H7 (cell line): ENCODE data around the gene ZNF202. TPM values are rescaled to one million over a fixed set of nuclear protein-coding genes. Genes with fewer than 3 reads are reported as not detected.
A peak's percentile ranks its signal among the peaks of the same experiment; 100 is the strongest.
"Not testable (repeated sequence)": the region's sequence is repeated elsewhere in the genome, so short reads cannot be mapped to it uniquely, and the experiment has no call there.

ENCODE experiments used
- DNase-seq: peaks from one replicate; pipeline ENCODE4 v3.0.0; 2012
- H3K27me3 ChIP-seq: 2 replicates; pipeline ENCODE4 v1.6.0; 2011; ENCODE audit warnings: mild to moderate bottlenecking, low read length; ENCODE audit not compliant: control insufficient read depth, insufficient read depth
- H3K36me3 ChIP-seq: replicated peaks from 2 replicates; pipeline ENCODE4 v1.5.1; 2011; ENCODE audit warnings: low read length; ENCODE audit not compliant: control insufficient read depth, insufficient read depth
- H3K4me3 ChIP-seq: 2 replicates; pipeline ENCODE4 v1.5.1; 2011; ENCODE audit warnings: low read depth, mild to moderate bottlenecking, control low read depth, low read length, moderate library complexity; ENCODE audit not compliant: insufficient read depth
- total RNA-seq: library from RNA; depleted of rRNA; stranded (reverse); fragments of >200 nt; shearing (Covaris generic); gene quantifications from 2 replicates; pipeline ENCODE4 v1.2.3, GENCODE V29; 2014

The ZNF202 gene
- total RNA-seq, 1 experiment from 2014 or later = 23.0 TPM

DNA sequence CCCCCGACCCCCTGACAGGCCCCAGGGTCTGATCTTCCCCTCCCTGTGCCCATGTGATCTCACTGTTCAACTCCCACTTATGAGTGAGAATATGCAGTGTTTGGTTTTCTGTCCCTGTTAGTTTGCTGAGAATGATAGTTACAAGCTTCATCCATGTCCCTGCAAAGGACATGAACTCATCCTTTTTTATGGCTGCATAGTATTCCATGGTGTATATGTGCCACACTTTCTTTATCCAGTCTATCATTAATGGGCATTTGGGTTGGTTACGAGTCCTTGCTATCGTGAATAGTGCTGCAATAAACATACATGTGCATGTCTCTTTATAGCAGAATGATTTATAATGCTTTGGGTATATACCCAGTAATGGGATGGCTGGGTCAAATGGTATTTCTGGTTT is 28.8 kb downstream of the ZNF202 start:
- DNase-seq, H3K4me3 ChIP-seq, H3K36me3 ChIP-seq, H3K27me3 ChIP-seq: not testable (repeated sequence)

DNA sequence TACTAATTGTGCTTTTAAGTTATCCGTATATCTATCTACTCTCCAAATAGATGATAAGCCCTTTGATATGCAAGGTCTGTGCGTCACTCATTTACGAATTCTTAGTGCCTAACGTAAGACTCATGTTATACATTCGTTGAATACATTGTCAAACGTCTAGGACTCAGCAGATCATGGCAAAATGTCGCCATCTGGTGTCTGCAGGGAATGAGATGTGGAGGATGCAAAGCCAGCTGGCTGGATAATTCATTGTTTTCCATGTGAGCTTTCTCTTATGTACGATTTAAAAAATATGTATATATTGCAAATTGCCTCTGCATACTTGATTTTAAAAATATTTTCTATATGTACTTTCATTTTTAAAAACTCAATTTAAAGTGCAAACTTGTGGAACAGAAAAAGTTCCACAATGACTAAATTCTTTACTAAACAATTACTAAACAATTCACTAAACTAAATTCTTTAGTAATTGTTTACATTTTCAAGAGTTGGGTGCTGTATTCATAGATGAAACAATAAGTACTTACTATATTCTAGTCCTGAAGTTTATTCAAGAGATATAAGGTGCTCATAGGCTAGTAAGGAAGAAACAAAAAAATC is 33.8 kb downstream of the ZNF202 start:
- no peaks in the 10 kb centered on the region for H3K36me3 ChIP-seq

DNA sequence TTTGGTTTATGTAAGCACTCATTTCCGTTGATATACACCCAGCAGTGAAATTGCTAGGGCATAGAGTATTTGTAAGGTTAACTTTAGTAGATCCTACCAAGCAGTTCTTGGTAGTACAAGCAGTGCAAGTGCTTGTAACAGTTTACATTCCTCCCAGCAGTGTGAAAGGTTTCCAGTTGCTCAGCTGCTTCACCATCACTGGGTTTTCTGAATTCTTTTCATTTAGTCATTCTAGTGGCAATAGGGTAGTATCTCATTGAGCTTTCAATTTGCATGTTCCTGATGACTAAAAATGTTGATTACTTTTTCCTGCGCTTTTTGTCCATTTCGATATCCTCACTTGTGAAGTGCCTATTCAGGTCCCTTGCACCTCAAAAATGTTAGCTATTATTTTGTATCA is 34.3 kb downstream of the ZNF202 start:
- Histone ChIP-seq H3K36me3 (no peaks in the 10 kb centered on the region), H3K27me3 (no peaks in the 10 kb centered on the region), H3K4me3 (no peak overlapping the region)
- DNase-seq = no peak

More for the DNA sequence above, 33.8 kb downstream of the ZNF202 start:
- Histone ChIP-seq H3K27me3 (no peaks in the 10 kb centered on the region), H3K4me3 (no peak overlapping the region)
- peak; percentile 56 for DNase-seq

DNA sequence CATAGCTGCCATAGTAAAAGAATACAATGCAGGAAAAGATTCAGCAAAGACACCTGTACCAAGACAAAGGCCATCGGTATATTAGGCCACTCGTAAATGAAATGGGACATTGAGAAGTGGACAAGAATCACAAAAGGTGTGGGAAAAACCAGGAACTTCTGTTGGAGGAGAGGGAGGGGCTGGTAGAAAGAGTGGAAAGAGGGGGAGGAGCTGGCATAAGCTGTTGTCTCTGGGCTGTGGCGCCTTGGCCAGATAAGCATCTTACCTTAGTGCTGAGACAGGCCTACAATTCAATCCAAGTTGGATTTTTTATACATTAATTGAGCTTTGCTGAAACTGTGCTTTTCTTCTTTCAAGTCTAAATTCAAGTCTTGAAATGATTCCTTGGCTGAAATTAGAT is 37.1 kb downstream of the ZNF202 start:
- Histone ChIP-seq H3K27me3 (no peaks in the 10 kb centered on the region), H3K36me3 (no peaks in the 10 kb centered on the region), H3K4me3 (no peak overlapping the region)
- DNase-seq = peak; percentile 32

DNA sequence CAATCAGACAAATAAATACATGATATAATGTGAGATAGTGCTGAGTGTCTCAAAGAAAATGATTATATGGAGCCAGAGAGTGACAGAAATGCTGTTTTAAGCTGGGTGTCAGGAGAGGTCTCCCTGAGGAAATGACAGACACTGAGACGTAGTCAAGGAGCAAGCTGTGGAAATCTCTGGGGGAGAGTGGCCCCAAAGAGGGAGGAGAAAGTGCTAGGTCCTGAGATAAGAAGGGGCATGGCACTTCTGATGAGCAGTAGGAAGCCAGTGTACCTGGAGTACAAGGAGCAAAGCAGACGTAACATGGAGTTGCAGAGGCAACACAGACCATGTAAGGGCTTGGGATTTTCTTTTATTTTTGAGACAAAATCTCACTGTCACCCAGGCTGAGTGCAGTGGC is 38.8 kb downstream of the ZNF202 start:
- Histone ChIP-seq H3K4me3 (no peak overlapping the region), H3K27me3 (no peaks in the 10 kb centered on the region), H3K36me3 (no peaks in the 10 kb centered on the region)
- no peak for DNase-seq

DNA sequence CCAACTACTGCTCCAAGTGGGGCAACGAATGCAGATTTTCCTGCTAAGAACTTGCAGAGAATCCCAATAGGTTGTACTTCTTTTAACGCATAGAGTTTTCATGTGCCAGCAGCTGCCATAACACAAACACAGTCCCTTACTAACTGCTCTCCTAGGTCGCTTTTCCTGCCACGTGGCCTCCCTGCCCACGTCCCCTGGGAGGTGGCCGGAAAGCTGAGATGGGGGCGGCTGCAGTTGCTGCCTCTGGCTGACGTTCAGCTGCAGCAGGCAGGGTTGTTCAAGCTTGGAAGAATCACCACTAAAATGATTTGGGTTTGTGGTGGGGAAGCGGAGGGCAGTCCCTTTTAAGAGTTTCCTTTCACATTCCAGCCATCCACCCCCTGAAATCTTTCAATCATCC is 39.3 kb downstream of the ZNF202 start:
- Histone ChIP-seq H3K27me3 (no peaks in the 10 kb centered on the region), H3K4me3 (no peak overlapping the region), H3K36me3 (no peaks in the 10 kb centered on the region)
- no peak for DNase-seq

DNA sequence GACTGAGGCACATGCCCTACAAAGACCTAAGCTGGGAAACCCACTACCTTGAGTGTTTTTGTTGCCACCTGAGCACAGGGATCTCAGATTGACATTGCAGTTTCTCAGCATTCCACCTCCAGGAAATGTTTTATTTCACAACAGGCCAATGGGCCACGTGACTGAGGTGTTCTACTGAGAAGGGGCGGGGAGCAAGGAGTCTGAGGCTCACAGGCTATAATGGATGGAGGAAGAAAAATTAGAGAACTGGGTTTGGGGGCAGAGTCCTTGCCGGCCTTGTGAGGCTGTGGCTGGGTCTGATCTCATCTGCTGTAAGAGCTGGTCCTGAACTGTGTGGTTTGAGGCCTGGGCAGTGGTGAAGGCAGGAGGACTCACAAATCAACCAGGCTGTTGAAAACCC is 40.7 kb downstream of the ZNF202 start:
- H3K36me3 ChIP-seq = no peaks in the 10 kb centered on the region
- H3K27me3 ChIP-seq = no peaks in the 10 kb centered on the region
- no peak overlapping the region for H3K4me3 ChIP-seq
- DNase-seq = no peak

DNA sequence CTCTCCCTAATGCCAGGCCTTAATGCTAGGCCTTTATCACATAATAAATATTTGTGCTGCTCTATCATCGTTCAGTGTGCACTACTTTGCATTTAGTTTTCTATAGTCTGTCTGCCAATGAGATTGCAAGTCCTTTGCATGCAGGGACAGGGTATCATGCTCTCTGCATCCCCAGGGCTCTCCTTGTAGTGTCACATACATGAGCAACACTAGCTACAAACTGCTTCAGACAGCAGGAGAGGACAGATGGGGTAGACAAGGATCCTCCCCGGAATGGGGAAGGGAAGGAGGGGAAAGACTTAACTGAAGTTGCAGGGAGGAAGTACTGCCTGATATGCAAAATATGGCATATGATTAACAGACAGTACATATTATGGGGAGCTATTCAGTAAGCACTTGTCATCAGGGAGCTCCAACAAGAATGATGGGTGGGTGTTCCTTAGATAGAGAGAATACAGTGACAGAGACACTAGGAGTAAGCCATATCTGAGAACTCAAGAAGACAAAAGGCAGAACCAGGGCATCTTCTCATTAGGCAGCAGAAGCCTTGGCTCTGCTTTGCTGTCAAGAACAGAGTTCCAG is 42.8 kb downstream of the ZNF202 start:
- H3K4me3 ChIP-seq = no peak overlapping the region
- DNase-seq = no peak
- H3K27me3 ChIP-seq = no peaks in the 10 kb centered on the region
- H3K36me3 ChIP-seq = no peaks in the 10 kb centered on the region

DNA sequence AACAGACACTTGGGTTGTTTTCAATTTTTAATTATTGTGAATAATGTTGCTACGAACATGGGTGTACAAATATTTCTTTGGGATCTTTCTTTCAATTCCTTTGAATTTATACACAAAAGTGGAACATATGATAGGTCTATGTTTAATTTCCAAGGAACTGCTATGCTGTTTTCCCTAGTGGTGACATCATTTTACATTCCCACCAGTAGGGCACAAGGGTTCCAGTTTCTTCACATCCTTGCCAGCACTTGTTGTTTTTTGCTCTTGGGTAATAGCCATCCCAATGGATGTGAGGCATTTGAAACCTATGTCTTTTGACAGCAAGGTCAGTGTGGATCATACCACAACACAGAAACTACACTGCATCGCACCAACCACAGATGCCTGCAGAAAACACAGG is 45.3 kb downstream of the ZNF202 start:
- no peak for DNase-seq
- H3K4me3 ChIP-seq = no peak overlapping the region
- H3K36me3 ChIP-seq = no peaks in the 10 kb centered on the region
- no peaks in the 10 kb centered on the region for H3K27me3 ChIP-seq

DNA sequence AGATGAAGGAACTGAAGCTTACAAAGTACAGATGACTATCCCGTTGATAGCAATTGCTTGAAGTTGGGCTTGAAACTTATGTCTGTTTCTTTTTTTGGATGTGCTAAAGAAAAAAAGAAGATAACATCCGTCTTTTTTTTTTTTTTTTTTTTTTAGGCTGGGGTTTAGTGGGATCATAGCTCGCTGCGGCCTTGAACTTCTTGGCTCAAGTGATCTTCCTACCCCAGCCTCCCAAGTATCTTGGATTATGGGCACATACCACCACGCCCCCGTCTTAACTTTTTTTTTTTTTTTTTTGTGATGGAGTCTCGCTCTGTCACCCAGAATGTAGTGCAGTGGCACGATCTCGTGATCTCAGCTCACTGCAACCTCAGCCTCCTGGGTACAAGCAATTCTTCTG is 46.2 kb downstream of the ZNF202 start:
- H3K4me3 ChIP-seq = no peak overlapping the region
- no peak for DNase-seq
- no peaks in the 10 kb centered on the region for H3K27me3 ChIP-seq

DNA sequence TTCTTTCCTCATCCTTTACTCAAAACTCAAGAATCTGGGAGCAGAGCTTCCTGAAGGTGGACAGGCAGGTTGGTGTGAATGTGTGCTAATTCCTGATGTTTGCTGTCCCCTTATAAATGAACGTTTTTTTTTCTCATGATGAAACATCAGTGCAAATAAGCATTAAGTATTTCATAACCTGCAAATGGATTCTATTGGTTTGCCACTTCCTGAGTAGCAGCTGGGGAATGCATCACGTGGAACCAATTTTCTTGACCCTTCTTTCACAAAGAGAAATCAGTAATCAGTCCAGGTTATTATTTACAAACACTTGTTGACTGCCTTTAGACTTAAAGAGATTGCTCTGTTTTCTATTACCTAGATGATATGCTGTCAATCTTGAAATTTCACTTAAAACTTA is 46.9 kb downstream of the ZNF202 start:
- H3K27me3 ChIP-seq = no peaks in the 10 kb centered on the region

More for the DNA sequence above, 46.2 kb downstream of the ZNF202 start:
- no peaks in the 10 kb centered on the region for H3K36me3 ChIP-seq

DNA sequence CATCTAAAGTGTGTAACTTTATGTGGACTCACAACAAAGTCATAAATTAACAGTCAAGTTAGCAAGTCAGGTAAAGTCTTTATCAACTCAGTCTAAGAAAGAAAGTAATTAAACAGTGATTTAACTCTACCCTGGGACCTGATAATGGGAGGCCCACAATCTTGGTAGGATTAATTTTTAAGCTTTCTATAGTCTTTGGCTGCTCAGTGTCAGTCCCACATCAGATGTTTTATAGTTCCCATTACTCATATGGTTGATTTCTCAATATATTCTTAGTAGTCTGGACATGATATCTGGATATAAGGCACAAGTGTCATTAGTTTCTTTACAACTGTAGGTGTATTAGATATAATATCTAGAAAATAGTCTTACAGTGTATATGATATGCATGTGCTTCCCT is 48.5 kb downstream of the ZNF202 start:
- no peaks in the 10 kb centered on the region for H3K27me3 ChIP-seq
- no peak overlapping the region for H3K4me3 ChIP-seq
- H3K36me3 ChIP-seq = no peaks in the 10 kb centered on the region
- DNase-seq = no peak

More for the DNA sequence above, 46.9 kb downstream of the ZNF202 start:
- H3K4me3 ChIP-seq = no peak overlapping the region
- H3K36me3 ChIP-seq = no peaks in the 10 kb centered on the region
- no peak for DNase-seq

DNA sequence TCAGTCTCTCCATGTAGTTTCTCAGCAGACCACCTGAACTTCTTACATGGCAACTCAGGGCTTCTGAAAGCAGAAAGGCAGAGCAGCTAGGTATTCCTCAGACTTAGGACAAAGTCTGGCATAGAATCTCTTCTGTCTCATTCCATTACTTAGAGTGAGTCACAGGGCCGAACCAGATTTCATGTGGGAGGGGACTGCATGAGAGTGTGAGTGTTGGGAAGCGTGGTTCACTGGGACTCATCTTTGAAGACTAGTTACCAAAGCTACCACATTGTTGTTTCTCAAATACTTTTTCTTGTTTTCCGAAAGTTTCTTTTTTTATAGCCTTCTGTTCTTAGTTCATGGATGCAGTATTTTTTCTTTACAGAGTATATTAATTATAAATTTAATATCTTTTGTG is 51.0 kb downstream of the ZNF202 start:
- H3K4me3 ChIP-seq = no peak overlapping the region
- DNase-seq = no peak
- H3K27me3 ChIP-seq = no peaks in the 10 kb centered on the region
- H3K36me3 ChIP-seq = no peaks in the 10 kb centered on the region

DNA sequence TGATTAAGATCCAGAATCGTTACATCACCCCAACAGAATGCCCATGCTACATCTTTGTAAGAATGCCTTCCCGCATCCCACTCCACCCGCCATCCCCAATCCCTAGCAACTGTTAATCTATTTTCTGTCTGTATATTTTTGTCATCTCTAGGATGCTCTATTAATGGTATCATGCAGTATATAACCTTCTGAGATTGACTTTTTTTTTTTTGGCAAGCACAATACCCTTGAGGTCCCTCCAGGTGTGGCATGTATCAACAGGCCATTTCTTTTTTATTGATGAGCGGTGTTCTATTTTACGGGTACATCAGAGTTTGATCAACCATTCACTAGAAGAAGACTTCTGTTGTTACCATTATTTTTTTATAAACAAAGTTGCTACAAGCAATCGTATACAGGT is 56.9 kb downstream of the ZNF202 start:
- DNase-seq = no peak
- Histone ChIP-seq H3K27me3 (no peaks in the 10 kb centered on the region), H3K36me3 (no peaks in the 10 kb centered on the region), H3K4me3 (no peak overlapping the region)

DNA sequence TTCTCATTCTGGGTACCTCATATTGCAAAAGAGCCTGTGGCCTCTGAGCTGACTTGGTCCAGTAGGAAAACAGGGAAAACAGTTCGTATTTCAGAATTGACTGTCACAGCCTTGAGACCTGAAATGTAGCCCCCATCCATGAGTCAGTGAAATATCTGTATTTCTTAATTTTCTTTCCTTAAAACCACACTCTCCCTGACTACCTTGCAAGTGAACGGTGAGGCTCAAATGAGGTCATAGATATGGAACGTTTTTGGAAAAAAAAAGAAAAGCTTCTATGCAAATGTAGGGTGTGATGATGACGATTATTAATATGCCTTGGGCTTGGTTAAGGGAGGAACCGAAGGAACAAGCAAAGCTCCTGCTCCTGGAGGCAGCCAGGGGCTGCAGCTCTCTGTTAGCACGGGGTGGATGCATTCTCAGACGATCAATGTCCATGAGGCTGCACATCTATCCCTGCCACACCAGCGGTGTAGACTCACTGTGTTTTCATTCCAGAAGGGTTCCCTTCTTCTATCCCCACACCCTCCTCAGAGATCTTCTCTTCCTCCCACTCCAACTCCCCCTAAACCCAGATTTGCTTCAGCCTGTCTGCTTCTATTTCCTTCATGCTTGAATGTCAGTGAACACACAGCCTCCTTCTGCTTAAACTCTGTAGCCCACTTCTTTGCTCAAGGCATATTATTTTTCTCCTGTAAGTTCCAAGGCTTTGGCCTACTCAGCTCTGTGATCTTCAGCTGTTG is 57.9 kb downstream of the ZNF202 start:
- no peak for DNase-seq
- Histone ChIP-seq H3K4me3 (no peak overlapping the region), H3K27me3 (no peaks in the 10 kb centered on the region), H3K36me3 (no peaks in the 10 kb centered on the region)
